Mesendoderm (in vitro differentiated cells): ENCODE results near the gene CACTIN.

Experiments
- DNase-seq: peaks from one replicate; pipeline ENCODE4 v3.0.0; 2013
- H2AK5ac ChIP-seq: 2 replicates; pipeline ENCODE4 v1.6.1; 2013; ENCODE audit warnings: low read length, inconsistent platforms
- H2BK120ac ChIP-seq: 2 replicates; pipeline ENCODE4 v1.6.1; 2013; ENCODE audit warnings: low read depth, mild to moderate bottlenecking, low read length, moderate library complexity, mixed read lengths
- H2BK15ac ChIP-seq: replicated peaks from 2 replicates; pipeline ENCODE4 v1.6.1; 2013; ENCODE audit warnings: low read depth, mild to moderate bottlenecking, moderate library complexity
- H2BK5ac ChIP-seq: 2 replicates; pipeline ENCODE4 v1.6.1; 2013; ENCODE audit warnings: low read length, inconsistent platforms
- H3K18ac ChIP-seq: 2 replicates; pipeline ENCODE4 v1.6.1; 2013; ENCODE audit warnings: mild to moderate bottlenecking, low read length, mixed read lengths
- H3K23ac ChIP-seq: one replicate; pipeline ENCODE4 v1.6.1; 2013; ENCODE audit warnings: low read length
- H3K27ac ChIP-seq: 2 replicates; pipeline ENCODE4 v1.5.1; 2013; ENCODE audit warnings: low read depth, mild to moderate bottlenecking, inconsistent platforms, low read length, moderate library complexity
- H3K27me3 ChIP-seq: 2 replicates; pipeline ENCODE4 v1.6.1; 2013; ENCODE audit warnings: low read length, control low read depth, mild to moderate bottlenecking, inconsistent platforms; ENCODE audit not compliant: insufficient read depth, poor library complexity
- H3K36me3 ChIP-seq: 2 replicates; pipeline ENCODE4 v1.6.1; 2013; ENCODE audit warnings: low read length, inconsistent platforms; ENCODE audit not compliant: control insufficient read depth, insufficient read depth
- H3K4ac ChIP-seq: one replicate; pipeline ENCODE4 v1.6.1; 2013; ENCODE audit warnings: low read depth, mild to moderate bottlenecking, low read length, moderate library complexity
- H3K4me1 ChIP-seq: 2 replicates; pipeline ENCODE4 v1.6.1; 2013; ENCODE audit warnings: low read depth, low read length, inconsistent platforms; ENCODE audit not compliant: control insufficient read depth
- H3K4me2 ChIP-seq: 2 replicates; pipeline ENCODE4 v1.6.1; 2013; ENCODE audit warnings: low read length
- H3K4me3 ChIP-seq: 2 replicates; pipeline ENCODE4 v1.5.1; 2013; ENCODE audit warnings: mild to moderate bottlenecking, low read length
- H3K56ac ChIP-seq: one replicate; pipeline ENCODE4 v1.6.1; 2013; ENCODE audit warnings: low read length
- H3K79me1 ChIP-seq: 2 replicates; pipeline ENCODE4 v1.6.1; 2013; ENCODE audit warnings: low read length, inconsistent platforms
- H3K79me2 ChIP-seq: 2 replicates; pipeline ENCODE4 v1.6.1; 2013; ENCODE audit warnings: mild to moderate bottlenecking, low read length; ENCODE audit not compliant: control insufficient read depth, insufficient read depth
- H3K9ac ChIP-seq: 2 replicates; pipeline ENCODE4 v1.6.1; 2013; ENCODE audit warnings: low read length, inconsistent platforms
- H4K5ac ChIP-seq: one replicate; pipeline ENCODE4 v1.6.1; 2013; ENCODE audit warnings: low read length
- H4K8ac ChIP-seq: one replicate; pipeline ENCODE4 v1.6.1; 2013; ENCODE audit warnings: low read depth, mild to moderate bottlenecking, control low read depth, low read length, moderate library complexity
- WGBS: extraction: QIAGEN DNeasy Blood & Tissue Kit; methylation state at CpG from one replicate; pipeline ENCODE4 v1.1.7; 2013; ENCODE audit warnings: low lambda C conversion rate, missing lambda C conversion rate; ENCODE audit not compliant: insufficient coverage; ENCODE audit errors: extremely low coverage; 5-methylcytosine and 5-hydroxymethylcytosine counted together

Gene CACTIN

DNA sequence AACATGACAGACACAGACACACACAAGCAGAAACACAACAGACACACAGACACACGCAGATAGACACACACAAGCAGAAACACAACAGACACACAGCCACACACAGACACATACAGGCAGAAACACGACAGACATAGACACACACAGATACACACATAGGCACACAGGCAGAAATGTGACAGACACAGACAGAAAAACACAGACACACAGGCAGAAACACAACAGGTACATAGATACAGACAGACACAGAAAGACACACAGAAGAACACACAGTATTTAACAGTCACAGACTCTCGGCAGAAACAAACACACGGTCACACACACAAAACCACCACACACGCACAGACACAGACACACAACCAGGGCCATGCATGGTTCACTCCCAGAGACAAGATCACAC is 20.8 kb downstream of the CACTIN start:
- no peaks in the 10 kb centered on the region for H3K79me1 ChIP-seq
- no peak overlapping the region for H3K4me3 ChIP-seq
- H3K9ac ChIP-seq, result peak overlapping the region; percentile 20
- H3K18ac ChIP-seq, result no peak overlapping the region
- no peak overlapping the region for H3K27ac ChIP-seq
- H2BK5ac ChIP-seq, result no peak overlapping the region
- no peaks in the 10 kb centered on the region for H3K27me3 ChIP-seq
- no peaks in the 10 kb centered on the region for H3K79me2 ChIP-seq
- no peak overlapping the region for H2BK120ac ChIP-seq
- H4K8ac ChIP-seq, result no peak overlapping the region
- no peak overlapping the region for H2AK5ac ChIP-seq
- H2BK15ac ChIP-seq, result no peak overlapping the region
- no peaks in the 10 kb centered on the region for H3K36me3 ChIP-seq
- peaks cover 4% of the 10 kb centered on the region for H3K4me1 ChIP-seq
- no peak for DNase-seq
- no peak overlapping the region for H3K23ac ChIP-seq
- H3K4me2 ChIP-seq, result no peak overlapping the region
- no CpG with 5 or more reads among the region's 5 CpGs for WGBS
- no peak overlapping the region for H3K56ac ChIP-seq
- H3K4ac ChIP-seq, result no peak overlapping the region
- H4K5ac ChIP-seq, result no peak overlapping the region

DNA sequence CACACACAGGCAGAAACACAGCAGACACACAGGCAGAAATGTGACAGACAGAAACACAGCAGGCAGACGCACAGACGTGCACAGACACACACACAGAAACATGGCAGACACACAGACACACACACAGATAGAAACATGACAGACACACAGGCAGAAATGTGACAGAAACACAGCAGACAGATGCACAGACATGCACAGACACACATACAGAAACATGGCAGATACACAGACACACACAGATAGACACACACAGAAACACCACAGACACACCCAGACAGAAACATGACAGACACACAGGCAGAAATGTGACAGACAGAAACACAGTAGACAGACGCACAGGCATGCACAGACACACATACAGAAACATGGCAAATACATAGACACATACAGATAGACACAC is 21.2 kb downstream of the CACTIN start:
- Histone ChIP-seq H3K36me3 (no peaks in the 10 kb centered on the region), H2BK5ac (no peak overlapping the region), H2AK5ac (no peak overlapping the region), H3K23ac (no peak overlapping the region), H4K5ac (no peak overlapping the region), H2BK15ac (no peak overlapping the region), H3K27ac (no peak overlapping the region), H3K27me3 (no peaks in the 10 kb centered on the region), H3K18ac (no peak overlapping the region), H3K4me2 (no peak overlapping the region), H3K9ac (no peak overlapping the region), H3K79me2 (no peaks in the 10 kb centered on the region), H3K79me1 (no peaks in the 10 kb centered on the region), H3K56ac (no peak overlapping the region), H3K4me1 (peaks cover 4% of the 10 kb centered on the region), H4K8ac (no peak overlapping the region), H2BK120ac (no peak overlapping the region), H3K4ac (no peak overlapping the region), H3K4me3 (no peak overlapping the region)
- no peak for DNase-seq
- WGBS, result no CpG with 5 or more reads among the region's 3 CpGs

DNA sequence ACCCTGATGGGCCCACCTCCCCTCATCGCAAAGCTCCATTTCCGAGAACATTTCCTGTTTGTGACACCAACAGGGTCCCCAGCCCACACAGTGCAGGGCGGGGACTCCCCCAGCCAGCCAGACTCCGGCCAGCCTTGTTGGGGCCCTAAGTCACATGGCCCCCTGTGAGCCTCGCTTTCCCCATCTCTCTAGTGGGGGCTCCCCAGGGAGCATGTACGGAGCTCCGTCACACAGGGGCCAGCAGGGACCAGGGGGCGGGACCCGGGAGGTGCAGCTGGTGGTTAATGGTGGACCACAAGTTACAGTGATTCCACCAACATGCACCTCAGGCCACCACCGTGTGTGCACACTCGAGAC is 21.6 kb downstream of the CACTIN start:
- Histone ChIP-seq H3K4me2 (no peak overlapping the region), H3K23ac (no peak overlapping the region), H3K4ac (no peak overlapping the region), H3K79me1 (no peaks in the 10 kb centered on the region), H2AK5ac (no peak overlapping the region), H4K5ac (no peak overlapping the region), H4K8ac (no peak overlapping the region), H2BK120ac (no peak overlapping the region), H3K36me3 (no peaks in the 10 kb centered on the region), H2BK5ac (no peak overlapping the region), H3K79me2 (no peaks in the 10 kb centered on the region), H3K56ac (no peak overlapping the region), H3K4me3 (no peak overlapping the region), H3K27ac (no peak overlapping the region), H3K4me1 (peaks cover 4% of the 10 kb centered on the region), H3K27me3 (no peaks in the 10 kb centered on the region), H3K9ac (no peak overlapping the region), H2BK15ac (no peak overlapping the region), H3K18ac (no peak overlapping the region)
- WGBS, result no CpG with 5 or more reads among the region's 11 CpGs
- DNase-seq, result no peak

DNA sequence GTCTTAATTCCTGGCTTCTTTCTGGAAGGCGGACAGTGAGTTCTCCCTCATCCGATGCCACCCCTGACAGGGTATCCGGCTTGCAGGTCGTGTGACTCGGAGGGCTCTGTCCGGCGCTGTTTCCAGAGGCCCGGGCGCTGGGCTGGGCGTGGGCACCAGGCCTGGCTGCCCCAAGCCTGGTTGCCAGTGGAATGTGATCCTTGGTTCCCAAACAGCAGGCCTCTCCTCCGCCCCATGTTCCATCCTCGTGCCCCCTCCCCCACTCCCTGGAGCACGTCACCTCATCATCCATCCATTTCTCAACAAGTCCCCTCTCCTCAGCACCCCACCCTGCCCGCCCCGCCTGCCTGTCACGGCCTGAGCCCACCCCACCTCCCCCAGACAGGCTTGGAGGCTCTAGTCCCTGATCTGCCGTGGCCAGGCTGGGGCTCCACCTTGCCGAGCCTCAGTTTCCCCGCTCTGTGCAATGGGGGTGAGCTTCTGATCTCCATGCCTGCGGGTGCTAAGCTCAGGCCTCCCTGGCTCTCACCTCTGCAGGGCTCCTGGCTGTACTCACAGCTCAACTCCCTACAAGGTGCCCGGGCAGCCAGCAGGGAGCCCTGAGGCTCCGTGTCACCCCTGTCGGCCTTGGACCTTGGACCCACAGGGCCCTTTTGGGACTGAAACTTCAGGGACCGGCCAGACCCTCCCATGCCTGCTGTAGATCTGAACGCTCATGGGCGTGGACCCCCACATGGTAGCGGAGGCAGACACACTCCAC is 22.2 kb downstream of the CACTIN start:
- Histone ChIP-seq H4K8ac (no peak overlapping the region), H2AK5ac (no peak overlapping the region), H3K4me2 (no peak overlapping the region), H3K27me3 (no peaks in the 10 kb centered on the region), H3K18ac (no peak overlapping the region), H4K5ac (no peak overlapping the region), H2BK15ac (no peak overlapping the region), H3K36me3 (no peaks in the 10 kb centered on the region), H2BK5ac (no peak overlapping the region), H3K27ac (no peak overlapping the region), H3K79me2 (no peaks in the 10 kb centered on the region), H3K56ac (no peak overlapping the region), H3K79me1 (no peaks in the 10 kb centered on the region), H2BK120ac (no peak overlapping the region), H3K23ac (no peak overlapping the region), H3K9ac (no peak overlapping the region), H3K4me1 (peaks cover 4% of the 10 kb centered on the region), H3K4me3 (no peak overlapping the region), H3K4ac (no peak overlapping the region)
- WGBS, result no CpG with 5 or more reads among the region's 27 CpGs
- no peak for DNase-seq

DNA sequence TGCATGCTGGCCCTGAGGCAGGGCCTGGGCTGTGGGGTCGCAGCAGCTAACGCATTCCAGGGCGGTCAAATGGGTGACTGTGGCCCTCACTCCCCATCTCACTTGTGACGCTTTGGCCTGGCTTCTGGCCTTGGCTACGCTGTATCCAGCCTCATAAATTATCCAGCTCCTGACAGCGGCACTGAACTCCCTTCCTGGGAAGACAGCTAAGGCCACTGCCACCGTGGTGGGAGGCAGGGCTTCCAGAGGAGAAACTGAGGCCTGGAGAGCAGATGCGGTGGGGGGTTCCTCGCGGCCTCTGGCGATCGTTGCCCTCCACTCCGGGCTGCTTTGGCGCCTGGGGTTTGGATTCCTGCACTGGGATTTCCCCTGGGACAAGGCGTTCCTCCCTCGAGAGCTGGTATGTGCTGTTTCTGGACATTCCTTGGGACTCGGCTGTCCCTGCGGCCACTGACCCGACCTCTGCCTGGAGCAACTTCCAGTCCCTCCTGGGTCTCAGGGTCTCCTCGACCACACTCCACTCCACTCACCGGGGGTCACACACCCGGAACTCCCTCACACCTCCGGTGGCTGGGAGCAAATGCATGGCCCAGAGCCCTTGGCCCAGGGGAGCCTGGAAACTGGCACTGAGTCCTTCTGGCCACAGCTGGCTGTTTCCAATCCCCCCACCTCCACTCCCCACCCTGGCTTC is 23.3 kb downstream of the CACTIN start:
- Histone ChIP-seq H3K9ac (no peak overlapping the region), H3K23ac (no peak overlapping the region), H3K27ac (no peak overlapping the region), H3K4me1 (peaks cover 4% of the 10 kb centered on the region), H3K27me3 (no peaks in the 10 kb centered on the region), H3K4ac (no peak overlapping the region), H2BK120ac (no peak overlapping the region), H2BK5ac (no peak overlapping the region), H3K56ac (no peak overlapping the region), H2AK5ac (no peak overlapping the region), H3K79me2 (no peaks in the 10 kb centered on the region), H4K5ac (no peak overlapping the region), H3K18ac (no peak overlapping the region), H4K8ac (no peak overlapping the region), H3K4me3 (no peak overlapping the region), H3K36me3 (no peaks in the 10 kb centered on the region), H2BK15ac (no peak overlapping the region), H3K79me1 (no peaks in the 10 kb centered on the region), H3K4me2 (no peak overlapping the region)
- DNase-seq, result no peak
- WGBS, result no CpG with 5 or more reads among the region's 23 CpGs
